CD4-positive, alpha-beta T cell treated with Interleukin-2 at 100 ng/mL for 4 hours (primary cell): ENCODE results near the gene CNOT9.
A peak's percentile ranks its signal among the peaks of the same experiment; 100 is the strongest.
"Not testable (repeated sequence)": the region's sequence is repeated elsewhere in the genome, so short reads cannot be mapped to it uniquely, and the experiment has no call there.

Experiments
- DNase-seq: peaks from one replicate; pipeline ENCODE4 v3.0.0-alpha.2; 2020; ENCODE audit warnings: low spot score

The CNOT9 gene, protein sequence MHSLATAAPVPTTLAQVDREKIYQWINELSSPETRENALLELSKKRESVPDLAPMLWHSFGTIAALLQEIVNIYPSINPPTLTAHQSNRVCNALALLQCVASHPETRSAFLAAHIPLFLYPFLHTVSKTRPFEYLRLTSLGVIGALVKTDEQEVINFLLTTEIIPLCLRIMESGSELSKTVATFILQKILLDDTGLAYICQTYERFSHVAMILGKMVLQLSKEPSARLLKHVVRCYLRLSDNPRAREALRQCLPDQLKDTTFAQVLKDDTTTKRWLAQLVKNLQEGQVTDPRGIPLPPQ

GRCh38 chr2:218568190-218569037 lies at the start of gene CNOT9, which contains the start of gene USP37:
CNOT9 (plus strand) TSS chr2:218568839; CDS start chr2:218568955, 116 bp downstream.
USP37 (minus strand) TSS chr2:218568351; CDS start chr2:218558653, 9,698 bp downstream.
- peak; percentile 100 for DNase-seq

GRCh38 chr2:218518876-218519275 lies 49.8 kb upstream of the CNOT9 start:
- DNase-seq = no peak

DNA sequence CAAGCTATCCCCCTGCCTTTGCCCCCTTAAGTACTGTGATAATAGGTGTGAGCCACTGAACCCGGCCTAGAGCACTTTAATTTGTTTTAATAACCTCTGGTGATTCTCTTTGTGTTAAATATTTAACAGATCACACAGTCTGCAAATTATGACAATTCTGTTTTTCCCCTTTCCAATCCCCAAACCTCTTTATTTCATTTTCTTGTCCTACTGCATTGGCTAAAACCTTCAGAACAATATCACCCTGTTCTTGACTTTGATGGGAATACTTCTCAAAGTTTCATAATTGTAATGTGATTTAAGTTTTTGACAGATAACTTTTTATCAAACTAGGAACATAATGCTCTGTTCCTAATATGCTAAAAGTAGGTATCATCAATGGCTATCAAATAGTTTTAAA lies 45.0 kb upstream of the CNOT9 start:
- DNase-seq = no peak

- not testable (repeated sequence) for DNase-seq
Observed at GRCh38 chr2:218528409-218528808, 40.2 kb upstream of the CNOT9 start.

DNA sequence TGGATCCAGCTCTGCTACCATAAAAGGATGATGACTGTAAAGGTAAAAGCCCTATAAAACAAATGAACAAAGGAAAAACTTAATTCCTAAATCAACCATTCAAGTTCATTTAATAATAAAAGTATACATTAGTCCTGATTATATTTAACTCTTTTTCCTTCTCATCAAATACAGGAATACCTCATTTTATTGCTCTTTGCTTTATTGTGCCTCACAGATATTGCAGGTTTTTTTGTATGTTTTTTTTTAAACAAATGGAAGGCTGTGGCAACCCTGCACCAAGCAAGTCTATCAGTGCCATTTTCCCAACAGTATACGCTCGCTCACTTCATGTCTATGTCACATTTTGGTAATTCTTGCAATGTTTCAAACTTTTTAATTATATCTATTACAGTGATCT lies 38.6 kb upstream of the CNOT9 start:
- DNase-seq = no peak

DNA sequence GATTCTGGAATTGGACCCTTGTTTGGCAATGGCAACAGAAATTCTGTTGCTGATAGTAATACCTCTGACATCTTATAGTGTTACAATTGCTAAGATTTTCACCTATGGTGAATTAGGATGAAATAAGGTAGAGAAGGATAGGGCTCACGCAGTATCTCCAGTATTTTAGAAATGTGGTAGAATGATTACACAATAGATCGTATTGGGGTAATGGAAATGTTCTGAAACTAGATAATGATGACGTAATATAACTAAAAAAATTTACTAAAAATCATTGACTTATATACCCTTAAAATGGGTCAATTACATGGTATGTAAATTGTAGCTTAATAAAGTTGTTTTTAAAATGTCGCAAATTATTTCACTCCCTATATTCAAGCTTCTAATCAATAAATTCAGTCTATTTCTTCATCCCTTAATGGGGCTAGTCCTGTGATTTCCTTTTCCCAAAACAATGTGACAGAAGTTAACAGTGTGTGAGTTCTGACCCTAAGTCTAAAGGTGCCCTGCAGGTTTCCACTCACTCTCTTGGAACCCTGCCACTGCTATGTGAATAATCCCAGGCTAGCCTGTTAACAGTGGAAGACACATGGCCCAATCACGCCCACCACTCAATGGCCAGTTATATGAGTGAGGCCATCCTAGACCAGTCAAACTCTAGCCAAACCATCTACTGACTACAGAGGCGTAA lies 31.7 kb upstream of the CNOT9 start:
- no peak for DNase-seq

DNA sequence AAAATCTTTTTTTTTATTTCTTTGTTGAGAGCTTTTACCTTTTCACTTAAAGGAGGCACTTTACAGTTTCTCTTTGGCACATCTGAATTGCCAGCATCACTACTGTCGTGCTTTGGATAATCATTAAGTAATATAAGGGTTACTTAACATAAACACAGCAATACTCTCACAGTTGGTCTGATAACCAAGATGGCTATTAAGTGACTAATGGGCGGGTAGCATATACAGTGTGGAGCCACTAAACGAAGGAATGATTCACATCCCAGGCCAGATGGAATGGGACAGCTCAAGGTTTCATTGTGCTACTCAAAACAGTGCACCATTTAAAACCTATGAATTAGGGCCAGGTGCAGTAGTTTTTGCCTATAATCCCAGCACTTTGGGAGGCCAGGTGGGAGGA lies 28.6 kb upstream of the CNOT9 start:
- no peak for DNase-seq

DNA sequence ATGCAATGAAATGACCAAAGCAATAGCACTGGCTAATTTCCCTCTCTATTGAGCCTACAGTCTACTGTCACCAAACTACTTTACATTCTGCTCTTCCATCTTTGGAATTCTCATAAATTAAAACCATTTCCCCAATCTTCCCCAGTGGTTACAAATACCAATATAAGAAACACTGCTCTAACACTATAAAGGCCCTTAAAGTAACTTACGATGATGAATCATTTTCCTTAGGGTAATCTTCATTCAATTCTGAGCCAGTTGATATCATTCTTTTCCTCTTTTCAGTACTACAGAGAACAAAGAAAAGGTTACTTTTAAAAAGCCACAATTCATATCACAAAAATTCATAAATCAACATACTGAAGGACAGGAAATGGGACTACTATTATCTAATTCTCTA lies 22.6 kb upstream of the CNOT9 start:
- DNase-seq = no peak

DNA sequence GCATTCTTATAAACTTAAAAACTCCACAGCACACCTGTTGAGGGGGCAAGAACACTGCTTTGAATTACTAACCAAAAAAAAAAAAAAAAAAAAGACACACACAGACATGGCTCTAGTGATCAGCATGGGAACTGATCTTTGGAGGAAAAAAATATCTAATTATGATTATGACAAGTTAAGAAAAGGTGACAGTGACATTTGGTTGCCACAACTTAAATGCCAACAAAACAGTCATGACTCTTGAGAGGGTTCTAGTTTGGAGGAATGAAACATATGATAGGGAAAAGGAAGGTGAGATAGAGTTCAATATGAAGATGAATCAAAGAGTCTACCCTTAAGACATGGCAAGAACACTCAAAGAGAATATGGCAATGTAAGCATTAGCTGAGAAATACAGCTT lies 21.1 kb upstream of the CNOT9 start:
- DNase-seq = no peak

- no peak for DNase-seq
Observed at GRCh38 chr2:218547978-218548377, 20.7 kb upstream of the CNOT9 start.

DNA sequence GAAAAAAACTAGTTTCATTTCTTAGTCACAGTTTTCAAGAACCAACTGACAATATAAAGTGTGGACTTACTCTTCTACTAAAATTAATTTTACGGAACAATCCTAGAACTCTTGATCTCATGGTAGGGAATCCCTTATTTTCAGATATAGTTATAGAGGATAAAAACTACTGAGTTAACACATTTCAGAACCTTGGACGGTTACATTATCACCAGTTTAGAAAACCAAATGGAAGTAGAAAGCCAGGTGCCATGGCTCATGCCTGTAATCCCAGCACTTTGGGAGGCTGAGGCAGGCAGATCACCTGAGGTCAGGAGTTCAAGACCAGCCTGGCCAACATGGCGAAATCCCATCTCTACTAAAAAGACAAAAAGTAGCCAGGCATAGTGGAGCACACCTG lies 14.4 kb upstream of the CNOT9 start:
- not testable (repeated sequence) for DNase-seq

DNA sequence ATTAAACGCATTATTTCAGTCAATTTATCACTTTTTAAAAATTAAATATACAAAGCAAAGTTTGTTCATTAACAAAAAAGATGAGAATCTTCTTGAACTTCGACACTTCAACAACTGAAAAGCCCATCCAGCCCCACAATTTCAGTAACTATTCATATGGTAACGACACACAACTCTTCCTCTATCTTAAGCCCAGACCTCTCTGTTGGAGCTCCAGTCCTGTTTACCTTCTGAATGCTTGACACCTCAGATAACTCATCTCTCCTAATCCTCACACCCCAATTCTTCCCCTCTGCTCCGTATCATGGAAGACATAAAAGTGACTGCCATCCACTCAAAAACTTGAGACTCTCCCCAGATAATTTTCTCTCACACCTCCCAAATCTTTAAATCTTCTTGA lies 13.1 kb upstream of the CNOT9 start:
- DNase-seq = no peak

DNA sequence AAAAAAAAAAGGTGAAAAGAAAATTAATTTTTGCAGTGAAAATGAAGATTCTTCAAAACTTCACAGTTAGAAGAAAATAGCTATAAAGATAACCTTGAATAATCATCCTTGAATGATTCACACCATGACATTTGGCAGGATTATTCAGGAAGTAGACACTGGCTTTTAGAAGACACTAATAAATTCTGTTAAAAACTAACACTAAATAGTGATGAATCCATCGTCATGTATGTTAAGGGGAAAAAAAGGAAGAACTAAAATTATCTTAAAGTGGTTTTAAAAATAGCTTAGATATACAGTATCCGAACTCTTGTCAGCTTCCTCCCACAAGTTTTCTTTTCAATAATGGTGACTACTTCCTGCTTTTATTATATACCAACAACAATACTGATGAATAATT lies 10.7 kb upstream of the CNOT9 start:
- DNase-seq = no peak

GRCh38 chr2:218558986-218559385 lies 9.7 kb upstream of the CNOT9 start:
- no peak for DNase-seq

- no peak for DNase-seq
Observed at GRCh38 chr2:218564056-218564455, 4.6 kb upstream of the CNOT9 start.

DNA sequence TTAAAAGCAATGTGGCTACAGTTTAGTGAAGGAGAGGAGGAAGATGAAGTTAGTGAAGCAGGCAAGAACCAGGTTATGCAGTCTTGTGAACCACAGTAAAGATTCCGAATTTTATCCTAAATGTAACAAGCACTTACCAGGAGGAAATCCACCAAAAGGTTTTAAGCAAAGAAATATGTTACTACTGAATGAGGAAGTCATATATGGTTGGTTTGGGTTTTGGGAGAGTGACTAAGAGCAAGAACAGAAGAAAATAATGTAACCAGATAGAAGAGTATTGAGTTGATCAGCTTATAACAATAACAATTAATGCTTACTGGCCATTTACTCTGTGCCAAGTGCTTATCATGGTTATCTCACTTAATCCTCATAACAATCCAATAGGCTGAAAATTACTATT lies 2.3 kb upstream of the CNOT9 start:
- DNase-seq = no peak

- DNase-seq = no peak
Observed at GRCh38 chr2:218567797-218568189, 846 bp upstream of the CNOT9 start.

GRCh38 chr2:218569038-218569431 lies 396 bp downstream of the CNOT9 start:
- peak; percentile 54 for DNase-seq

DNA sequence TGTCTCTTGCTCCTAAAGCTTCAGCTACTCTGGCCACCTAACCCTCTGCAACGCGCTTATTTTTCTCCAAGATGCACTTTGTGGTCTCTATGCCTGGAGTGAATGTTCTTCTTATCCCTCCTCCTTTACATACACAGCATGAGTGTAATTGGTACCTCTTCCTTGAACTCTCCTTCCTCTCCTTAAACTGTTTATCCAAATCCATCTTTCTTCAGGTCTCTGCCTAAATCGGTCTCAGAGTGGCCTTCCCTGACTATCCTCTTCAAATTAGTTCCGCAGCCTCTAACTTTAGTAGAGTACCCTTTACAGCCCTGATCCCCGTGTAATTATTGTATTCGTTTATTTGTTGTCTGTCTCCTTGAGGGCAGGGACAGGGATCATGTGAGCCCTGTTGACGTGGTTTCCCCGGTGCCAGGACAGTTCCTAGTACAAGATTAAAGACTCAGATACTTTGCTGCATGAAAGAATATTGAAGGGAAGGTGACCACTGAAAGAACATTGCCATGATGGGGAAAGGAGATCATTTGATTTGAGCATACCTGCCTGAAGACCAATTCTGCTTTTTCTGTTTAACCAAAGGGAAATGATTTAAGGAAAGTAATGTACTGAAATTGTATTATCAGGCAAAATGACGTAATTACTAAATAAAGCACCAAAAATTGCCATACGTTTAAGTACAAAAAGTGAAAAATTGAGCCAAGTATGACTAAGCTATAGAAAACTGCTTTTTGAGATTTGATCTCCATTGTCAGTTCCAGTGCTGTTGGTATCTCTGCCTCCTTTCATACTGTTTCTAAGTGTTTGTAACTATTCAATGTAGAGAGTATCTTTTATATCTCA lies 1.2 kb downstream of the CNOT9 start:
- peak; percentile 18 for DNase-seq

DNA sequence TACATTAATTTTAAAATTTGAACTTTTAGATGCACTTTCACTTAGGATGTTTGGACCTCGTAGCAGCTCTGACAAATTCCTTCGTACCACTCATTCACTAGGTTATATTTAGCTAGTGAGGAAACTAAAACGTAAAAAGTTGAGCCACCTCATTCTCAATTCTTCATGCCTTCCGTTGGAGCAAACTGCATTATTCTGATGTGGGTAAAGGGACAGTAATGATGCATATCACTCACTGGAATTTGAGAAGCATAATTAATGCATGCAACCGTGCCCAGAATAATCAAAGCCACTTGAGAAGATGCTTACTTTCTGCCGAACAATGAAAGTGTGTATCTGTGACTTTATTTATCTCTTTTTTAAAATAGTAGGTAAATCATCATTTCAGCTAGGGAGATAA lies 2.2 kb downstream of the CNOT9 start:
- DNase-seq = no peak

GRCh38 chr2:218576854-218577253 lies 8.2 kb downstream of the CNOT9 start:
- DNase-seq = no peak
